ENCODE measurements around the gene GOLM1.

GOLM1 gene

DNA sequence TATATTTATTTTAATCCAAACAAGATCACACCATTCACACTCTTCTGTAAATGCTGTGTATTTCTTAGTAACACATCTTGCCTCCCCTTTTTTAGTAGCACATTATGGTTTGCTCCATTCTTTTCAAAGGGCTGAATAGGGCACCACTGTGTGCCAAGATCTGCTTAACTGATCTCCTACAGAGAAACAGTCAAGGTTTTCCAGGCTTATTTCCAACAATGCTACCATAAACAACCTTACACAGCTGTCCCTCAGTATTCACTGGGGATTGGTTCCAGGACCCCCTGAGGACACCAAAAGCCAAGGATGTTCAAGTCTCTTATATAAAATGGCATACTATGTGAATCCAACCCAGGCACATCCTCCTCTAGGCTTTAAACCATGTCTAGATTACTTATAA is 16.5 kb downstream of the GOLM1 start:
- TF ChIP-seq OSR1 (CRISPR knock-in tag; IDR thresholded peaks at IDR 0.05) (no peak), ESRRG (CRISPR knock-in tag; IDR thresholded peaks at IDR 0.05) (no peak), ZFP3 (CRISPR knock-in tag; IDR thresholded peaks at IDR 0.05) (no peak), RARB (CRISPR knock-in tag; IDR thresholded peaks at IDR 0.05) (no peak), PPARA (CRISPR knock-in tag; IDR thresholded peaks at IDR 0.05; ENCODE audit: borderline replicate concordance) (no peak), ZNF8 (CRISPR knock-in tag; IDR thresholded peaks at IDR 0.05) (no peak), SNAI2 (CRISPR knock-in tag; IDR thresholded peaks at IDR 0.05) (no peak), ISL1 (CRISPR knock-in tag; IDR thresholded peaks at IDR 0.05) (no peak), TOX (CRISPR knock-in tag; IDR thresholded peaks at IDR 0.05; ENCODE audit: borderline replicate concordance) (no peak), GLIS3 (CRISPR knock-in tag; IDR thresholded peaks at IDR 0.05) (no peak), ZC3H10 (CRISPR knock-in tag; IDR thresholded peaks at IDR 0.05) (no peak)
- TF ChIP-seq, protein P1, sequence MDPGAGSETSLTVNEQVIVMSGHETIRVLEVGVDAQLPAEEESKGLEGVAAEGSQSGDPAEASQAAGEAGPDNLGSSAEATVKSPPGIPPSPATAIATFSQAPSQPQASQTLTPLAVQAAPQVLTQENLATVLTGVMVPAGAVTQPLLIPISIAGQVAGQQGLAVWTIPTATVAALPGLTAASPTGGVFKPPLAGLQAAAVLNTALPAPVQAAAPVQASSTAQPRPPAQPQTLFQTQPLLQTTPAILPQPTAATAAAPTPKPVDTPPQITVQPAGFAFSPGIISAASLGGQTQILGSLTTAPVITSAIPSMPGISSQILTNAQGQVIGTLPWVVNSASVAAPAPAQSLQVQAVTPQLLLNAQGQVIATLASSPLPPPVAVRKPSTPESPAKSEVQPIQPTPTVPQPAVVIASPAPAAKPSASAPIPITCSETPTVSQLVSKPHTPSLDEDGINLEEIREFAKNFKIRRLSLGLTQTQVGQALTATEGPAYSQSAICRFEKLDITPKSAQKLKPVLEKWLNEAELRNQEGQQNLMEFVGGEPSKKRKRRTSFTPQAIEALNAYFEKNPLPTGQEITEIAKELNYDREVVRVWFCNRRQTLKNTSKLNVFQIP (CRISPR knock-in tag; IDR thresholded peaks at IDR 0.05; ENCODE audit: borderline replicate concordance, low read depth) = no peak
- TF ChIP-seq, protein P2, sequence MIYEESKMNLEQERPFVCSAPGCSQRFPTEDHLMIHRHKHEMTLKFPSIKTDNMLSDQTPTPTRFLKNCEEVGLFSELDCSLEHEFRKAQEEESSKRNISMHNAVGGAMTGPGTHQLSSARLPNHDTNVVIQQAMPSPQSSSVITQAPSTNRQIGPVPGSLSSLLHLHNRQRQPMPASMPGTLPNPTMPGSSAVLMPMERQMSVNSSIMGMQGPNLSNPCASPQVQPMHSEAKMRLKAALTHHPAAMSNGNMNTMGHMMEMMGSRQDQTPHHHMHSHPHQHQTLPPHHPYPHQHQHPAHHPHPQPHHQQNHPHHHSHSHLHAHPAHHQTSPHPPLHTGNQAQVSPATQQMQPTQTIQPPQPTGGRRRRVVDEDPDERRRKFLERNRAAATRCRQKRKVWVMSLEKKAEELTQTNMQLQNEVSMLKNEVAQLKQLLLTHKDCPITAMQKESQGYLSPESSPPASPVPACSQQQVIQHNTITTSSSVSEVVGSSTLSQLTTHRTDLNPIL (CRISPR knock-in tag; IDR thresholded peaks at IDR 0.05; ENCODE audit: low read depth) = no peak
- TF ChIP-seq, protein P3, sequence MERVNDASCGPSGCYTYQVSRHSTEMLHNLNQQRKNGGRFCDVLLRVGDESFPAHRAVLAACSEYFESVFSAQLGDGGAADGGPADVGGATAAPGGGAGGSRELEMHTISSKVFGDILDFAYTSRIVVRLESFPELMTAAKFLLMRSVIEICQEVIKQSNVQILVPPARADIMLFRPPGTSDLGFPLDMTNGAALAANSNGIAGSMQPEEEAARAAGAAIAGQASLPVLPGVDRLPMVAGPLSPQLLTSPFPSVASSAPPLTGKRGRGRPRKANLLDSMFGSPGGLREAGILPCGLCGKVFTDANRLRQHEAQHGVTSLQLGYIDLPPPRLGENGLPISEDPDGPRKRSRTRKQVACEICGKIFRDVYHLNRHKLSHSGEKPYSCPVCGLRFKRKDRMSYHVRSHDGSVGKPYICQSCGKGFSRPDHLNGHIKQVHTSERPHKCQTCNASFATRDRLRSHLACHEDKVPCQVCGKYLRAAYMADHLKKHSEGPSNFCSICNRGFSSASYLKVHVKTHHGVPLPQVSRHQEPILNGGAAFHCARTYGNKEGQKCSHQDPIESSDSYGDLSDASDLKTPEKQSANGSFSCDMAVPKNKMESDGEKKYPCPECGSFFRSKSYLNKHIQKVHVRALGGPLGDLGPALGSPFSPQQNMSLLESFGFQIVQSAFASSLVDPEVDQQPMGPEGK (CRISPR knock-in tag; IDR thresholded peaks at IDR 0.05; ENCODE audit: borderline replicate concordance) = no peak
- ATAC-seq = no peak

DNA sequence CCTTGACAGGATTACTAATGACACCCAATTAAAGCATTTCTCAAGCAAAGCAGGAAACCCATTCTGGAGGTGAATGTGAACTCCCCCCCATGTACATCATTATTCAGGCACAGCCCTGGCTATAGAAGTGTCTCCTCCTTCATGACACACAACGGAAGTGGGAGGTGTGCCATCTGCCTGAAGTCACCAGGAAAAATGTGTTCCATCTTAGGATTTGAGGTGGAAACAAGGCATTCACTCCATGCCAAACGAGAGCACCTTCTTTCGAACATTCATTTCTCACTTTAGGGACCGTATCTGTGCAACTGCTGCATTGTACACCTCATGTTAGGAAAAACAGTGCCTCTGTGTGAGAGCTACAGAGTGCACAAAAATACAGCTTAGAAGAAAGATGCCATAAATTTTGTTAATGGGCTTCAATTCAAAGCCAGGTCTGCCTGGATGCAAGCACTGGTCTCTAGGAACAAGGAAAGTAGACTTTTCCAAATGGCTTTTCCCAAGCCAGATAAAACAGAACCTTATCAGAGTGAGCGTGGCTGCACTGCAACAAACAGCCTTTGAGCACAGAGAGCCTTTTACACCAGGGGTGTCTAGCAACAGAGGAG is 19.4 kb downstream of the GOLM1 start:
- ATAC-seq = no peak

More for the DNA sequence above, 19.4 kb downstream of the GOLM1 start:
- TF ChIP-seq ZNF8 (CRISPR knock-in tag; IDR thresholded peaks at IDR 0.05) (no peak), TCF4 (CRISPR knock-in tag; IDR thresholded peaks at IDR 0.05; ENCODE audit: borderline replicate concordance) (no peak), ARNTL (CRISPR knock-in tag; IDR thresholded peaks at IDR 0.05; ENCODE audit: borderline replicate concordance, low read depth) (no peak), ZNF70 (CRISPR knock-in tag; IDR thresholded peaks at IDR 0.05) (no peak), ZC3H10 (CRISPR knock-in tag; IDR thresholded peaks at IDR 0.05) (no peak), GLIS3 (CRISPR knock-in tag; IDR thresholded peaks at IDR 0.05) (no peak), BACH2 (CRISPR knock-in tag; IDR thresholded peaks at IDR 0.05; ENCODE audit: borderline replicate concordance) (no peak), PPARA (CRISPR knock-in tag; IDR thresholded peaks at IDR 0.05; ENCODE audit: borderline replicate concordance) (no peak), CSDC2 (CRISPR knock-in tag; IDR thresholded peaks at IDR 0.05) (no peak), TOX (CRISPR knock-in tag; IDR thresholded peaks at IDR 0.05; ENCODE audit: borderline replicate concordance) (no peak), ZNF565 (CRISPR knock-in tag; conservative IDR thresholded peaks at IDR 0.05; ENCODE audit: low read depth) (no peak), RARB (CRISPR knock-in tag; IDR thresholded peaks at IDR 0.05) (no peak), TSHZ2 (CRISPR knock-in tag; IDR thresholded peaks at IDR 0.05) (no peak), ESRRG (CRISPR knock-in tag; IDR thresholded peaks at IDR 0.05) (no peak), ZFP3 (CRISPR knock-in tag; IDR thresholded peaks at IDR 0.05) (no peak), OSR1 (CRISPR knock-in tag; IDR thresholded peaks at IDR 0.05) (no peak)
- TF ChIP-seq, protein P4, sequence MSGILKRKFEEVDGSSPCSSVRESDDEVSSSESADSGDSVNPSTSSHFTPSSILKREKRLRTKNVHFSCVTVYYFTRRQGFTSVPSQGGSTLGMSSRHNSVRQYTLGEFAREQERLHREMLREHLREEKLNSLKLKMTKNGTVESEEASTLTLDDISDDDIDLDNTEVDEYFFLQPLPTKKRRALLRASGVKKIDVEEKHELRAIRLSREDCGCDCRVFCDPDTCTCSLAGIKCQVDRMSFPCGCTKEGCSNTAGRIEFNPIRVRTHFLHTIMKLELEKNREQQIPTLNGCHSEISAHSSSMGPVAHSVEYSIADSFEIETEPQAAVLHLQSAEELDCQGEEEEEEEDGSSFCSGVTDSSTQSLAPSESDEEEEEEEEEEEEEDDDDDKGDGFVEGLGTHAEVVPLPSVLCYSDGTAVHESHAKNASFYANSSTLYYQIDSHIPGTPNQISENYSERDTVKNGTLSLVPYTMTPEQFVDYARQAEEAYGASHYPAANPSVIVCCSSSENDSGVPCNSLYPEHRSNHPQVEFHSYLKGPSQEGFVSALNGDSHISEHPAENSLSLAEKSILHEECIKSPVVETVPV (CRISPR knock-in tag; IDR thresholded peaks at IDR 0.05) = no peak
- TF ChIP-seq, protein P1 (CRISPR knock-in tag; IDR thresholded peaks at IDR 0.05; ENCODE audit: borderline replicate concordance, low read depth) = no peak
- TF ChIP-seq, protein P2 (CRISPR knock-in tag; IDR thresholded peaks at IDR 0.05; ENCODE audit: low read depth) = no peak
- TF ChIP-seq, protein P3 (CRISPR knock-in tag; IDR thresholded peaks at IDR 0.05; ENCODE audit: borderline replicate concordance) = no peak

All from SK-N-SH treated with all-trans-retinoic acid at 6 μM for 48 hours (cell line).